ENCODE data around the gene GLI2. TPM values are rescaled to one million over a fixed set of nuclear protein-coding genes. Genes with fewer than 3 reads are reported as not detected.

Gene GLI2
- total RNA-seq, 1 donor from 2014 or later, result 4.8 TPM

DNA sequence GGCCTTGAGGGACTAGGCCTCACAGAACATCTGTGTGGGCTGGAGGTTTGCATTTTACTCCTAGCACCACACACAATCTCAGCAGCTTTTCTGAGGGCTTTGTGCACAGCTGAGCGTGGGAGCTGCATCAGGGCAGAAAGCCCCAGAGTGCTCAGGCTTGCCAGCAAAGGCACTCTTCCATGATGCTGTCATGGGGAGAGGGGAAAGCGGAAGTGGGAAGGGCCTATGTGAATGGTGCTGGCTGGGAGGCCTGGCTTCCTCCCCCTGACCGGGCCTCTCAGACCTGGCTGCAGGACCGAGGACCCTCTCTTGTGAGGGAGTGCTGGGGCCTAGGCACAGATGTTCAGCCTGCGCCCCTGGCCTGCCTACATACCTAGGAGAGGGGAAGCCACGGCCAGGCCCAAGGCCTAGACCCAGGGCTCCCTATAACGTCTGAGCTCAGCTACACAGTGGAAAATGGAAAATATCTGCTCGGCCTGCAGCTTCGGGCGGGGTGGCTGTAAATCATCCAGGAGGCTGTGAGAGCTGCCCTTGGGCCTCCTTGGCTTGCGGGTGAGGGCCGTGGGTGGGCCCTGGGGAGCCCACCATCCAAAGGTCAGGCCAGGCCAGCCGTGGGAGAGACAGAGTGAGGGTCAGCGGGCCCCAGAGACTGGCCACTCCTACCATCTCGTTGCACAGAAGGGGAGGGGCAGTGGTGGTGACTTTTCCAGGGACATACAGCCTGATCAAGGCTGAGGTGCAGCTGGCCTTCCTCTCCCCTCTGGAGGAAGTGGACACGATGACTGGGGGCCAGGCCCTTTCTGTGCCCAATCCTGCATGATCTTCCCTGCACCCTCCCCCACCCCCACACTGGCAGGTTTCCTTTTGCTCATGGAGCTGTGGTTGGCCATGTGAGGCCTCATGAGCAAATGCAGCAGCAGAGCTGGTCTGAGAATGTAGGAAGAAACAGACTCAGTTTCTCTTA is 22.8 kb downstream of the GLI2 start:
- Histone ChIP-seq H3K4me3 (ENCODE audit: low read depth, low read length) (no peak overlapping the region), H3K36me3 (ENCODE audit: control insufficient read depth, insufficient read depth, low read length) (no peaks in the 10 kb centered on the region), H3K27me3 (ENCODE audit: control insufficient read depth, insufficient read depth, low read length) (no peaks in the 10 kb centered on the region)
- TF ChIP-seq, protein P1, sequence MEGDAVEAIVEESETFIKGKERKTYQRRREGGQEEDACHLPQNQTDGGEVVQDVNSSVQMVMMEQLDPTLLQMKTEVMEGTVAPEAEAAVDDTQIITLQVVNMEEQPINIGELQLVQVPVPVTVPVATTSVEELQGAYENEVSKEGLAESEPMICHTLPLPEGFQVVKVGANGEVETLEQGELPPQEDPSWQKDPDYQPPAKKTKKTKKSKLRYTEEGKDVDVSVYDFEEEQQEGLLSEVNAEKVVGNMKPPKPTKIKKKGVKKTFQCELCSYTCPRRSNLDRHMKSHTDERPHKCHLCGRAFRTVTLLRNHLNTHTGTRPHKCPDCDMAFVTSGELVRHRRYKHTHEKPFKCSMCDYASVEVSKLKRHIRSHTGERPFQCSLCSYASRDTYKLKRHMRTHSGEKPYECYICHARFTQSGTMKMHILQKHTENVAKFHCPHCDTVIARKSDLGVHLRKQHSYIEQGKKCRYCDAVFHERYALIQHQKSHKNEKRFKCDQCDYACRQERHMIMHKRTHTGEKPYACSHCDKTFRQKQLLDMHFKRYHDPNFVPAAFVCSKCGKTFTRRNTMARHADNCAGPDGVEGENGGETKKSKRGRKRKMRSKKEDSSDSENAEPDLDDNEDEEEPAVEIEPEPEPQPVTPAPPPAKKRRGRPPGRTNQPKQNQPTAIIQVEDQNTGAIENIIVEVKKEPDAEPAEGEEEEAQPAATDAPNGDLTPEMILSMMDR (IDR thresholded peaks at IDR 0.05; ENCODE audit: insufficient read depth, low read length, poor library complexity, severe bottlenecking), result no peak
- no peak for DNase-seq (ENCODE audit: low read depth)

DNA sequence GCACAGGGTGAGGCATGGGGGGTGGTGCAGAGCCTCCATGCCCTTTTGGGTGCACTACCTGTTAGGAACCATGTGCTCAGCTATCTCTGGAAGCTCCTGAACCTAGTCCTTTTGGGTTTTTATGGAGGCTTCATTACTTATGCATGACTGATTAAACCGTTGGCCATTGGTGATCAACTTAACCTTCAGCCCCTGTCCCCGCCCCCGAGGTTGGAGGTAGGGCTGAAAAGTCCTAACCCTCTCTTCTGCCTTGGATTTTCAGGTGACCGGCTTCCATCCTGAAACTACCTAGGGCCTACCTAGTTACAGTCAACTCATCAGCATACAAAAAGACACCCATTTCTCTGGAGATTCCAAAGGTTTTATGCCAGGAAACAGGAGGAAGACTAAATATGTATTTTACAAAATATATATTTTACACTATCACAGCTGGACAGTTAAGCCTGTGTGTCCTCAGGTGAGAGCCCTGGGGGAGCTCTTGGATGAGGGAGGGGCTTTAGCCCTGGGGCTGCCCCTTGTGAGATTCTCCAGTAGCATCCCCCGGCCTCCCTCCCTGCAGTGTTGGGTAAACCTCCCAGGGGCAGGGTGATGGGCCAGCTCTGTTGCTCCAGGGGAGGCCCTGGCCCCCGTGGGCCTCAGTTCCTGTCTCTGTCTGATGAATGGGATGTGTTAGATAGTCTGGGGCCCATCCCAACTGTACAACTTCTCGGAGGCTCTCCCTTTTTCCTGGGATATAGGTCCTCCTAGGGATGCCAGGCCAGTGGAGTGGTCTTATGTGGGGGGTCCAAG is 24.1 kb downstream of the GLI2 start:
- Histone ChIP-seq H3K4me3 (ENCODE audit: low read depth, low read length) (no peak overlapping the region), H3K27me3 (ENCODE audit: control insufficient read depth, insufficient read depth, low read length) (no peaks in the 10 kb centered on the region), H3K36me3 (ENCODE audit: control insufficient read depth, insufficient read depth, low read length) (no peaks in the 10 kb centered on the region)
- no peak for DNase-seq (ENCODE audit: low read depth)
- TF ChIP-seq, protein P1 (IDR thresholded peaks at IDR 0.05; ENCODE audit: insufficient read depth, low read length, poor library complexity, severe bottlenecking), result no peak

DNA sequence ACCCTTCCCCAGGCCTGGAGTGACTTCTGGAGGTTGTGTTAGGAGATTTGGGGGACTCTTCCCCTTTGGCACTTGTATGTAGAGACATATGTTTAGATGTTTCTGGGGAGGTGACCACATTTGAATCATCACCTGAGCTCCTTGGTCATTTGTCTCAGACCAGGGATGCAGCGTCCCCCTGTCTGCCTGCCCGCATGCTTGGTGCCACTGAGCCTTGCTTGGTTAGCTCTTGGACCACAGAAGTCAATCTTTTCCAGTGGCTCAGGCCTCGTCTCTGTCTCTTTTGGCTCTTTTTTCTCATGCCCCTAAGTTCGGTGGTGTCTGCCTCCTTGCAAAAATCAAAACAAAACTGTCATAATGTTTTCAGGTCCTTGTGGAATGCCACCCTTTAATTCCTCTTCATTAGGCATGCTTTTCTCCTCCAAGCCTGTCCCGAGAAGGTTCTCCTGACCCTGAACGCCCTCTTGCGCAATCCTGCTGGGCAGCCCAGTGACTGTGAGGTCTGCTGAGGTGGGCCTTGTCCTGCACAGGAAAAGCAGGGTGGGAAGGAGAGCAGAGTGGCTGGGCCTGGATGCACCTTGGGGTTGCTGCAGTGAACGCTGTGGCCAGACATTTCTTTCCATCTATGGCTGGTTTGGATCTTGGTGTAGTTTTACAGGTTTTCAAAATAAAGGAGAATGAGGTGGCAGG is 24.9 kb downstream of the GLI2 start:
- Histone ChIP-seq H3K4me3 (ENCODE audit: low read depth, low read length) (no peak overlapping the region), H3K36me3 (ENCODE audit: control insufficient read depth, insufficient read depth, low read length) (no peaks in the 10 kb centered on the region), H3K27me3 (ENCODE audit: control insufficient read depth, insufficient read depth, low read length) (no peaks in the 10 kb centered on the region)
- TF ChIP-seq, protein P1 (IDR thresholded peaks at IDR 0.05; ENCODE audit: insufficient read depth, low read length, poor library complexity, severe bottlenecking), result no peak
- no peak for DNase-seq (ENCODE audit: low read depth)

DNA sequence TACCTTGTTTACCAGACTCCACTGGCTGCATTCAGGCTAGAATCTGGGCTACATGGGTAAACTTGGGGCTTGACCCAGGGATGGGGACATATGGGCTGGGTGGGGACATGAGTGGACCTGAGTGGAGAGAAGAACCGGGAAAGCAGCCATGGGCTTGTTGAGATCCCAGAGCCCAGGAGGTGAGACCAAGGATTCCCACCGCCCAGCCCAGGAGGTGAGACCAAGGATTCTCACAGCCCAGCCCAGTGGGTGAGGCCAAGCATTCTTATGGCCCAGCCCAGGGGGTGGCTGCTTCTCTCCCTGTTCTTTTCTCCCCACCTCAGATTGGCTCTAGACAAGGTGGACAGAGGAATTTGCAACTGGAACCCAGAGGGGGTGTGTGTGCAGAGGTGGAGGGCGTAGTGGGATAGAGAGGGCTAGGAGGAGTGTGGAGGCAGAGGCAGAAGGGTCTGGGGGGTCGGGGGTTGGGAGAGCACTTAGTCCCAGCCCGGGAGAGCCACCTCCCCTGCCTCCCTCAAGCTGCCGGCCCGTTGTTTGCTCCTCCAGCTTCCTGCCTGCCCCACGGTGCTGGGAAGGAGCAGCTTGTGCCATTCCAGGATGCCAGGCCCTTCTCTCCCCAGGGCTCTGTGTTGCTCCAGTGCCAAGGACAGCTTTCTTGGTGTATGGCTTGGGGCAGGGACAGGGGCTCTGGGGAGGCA is 25.6 kb downstream of the GLI2 start:
- no peaks in the 10 kb centered on the region for H3K27me3 ChIP-seq (ENCODE audit: control insufficient read depth, insufficient read depth, low read length)
- no peaks in the 10 kb centered on the region for H3K36me3 ChIP-seq (ENCODE audit: control insufficient read depth, insufficient read depth, low read length)
- TF ChIP-seq, protein P1 (IDR thresholded peaks at IDR 0.05; ENCODE audit: insufficient read depth, low read length, poor library complexity, severe bottlenecking), result no peak
- DNase-seq (ENCODE audit: low read depth), result no peak
- H3K4me3 ChIP-seq (ENCODE audit: low read depth, low read length), result no peak overlapping the region

DNA sequence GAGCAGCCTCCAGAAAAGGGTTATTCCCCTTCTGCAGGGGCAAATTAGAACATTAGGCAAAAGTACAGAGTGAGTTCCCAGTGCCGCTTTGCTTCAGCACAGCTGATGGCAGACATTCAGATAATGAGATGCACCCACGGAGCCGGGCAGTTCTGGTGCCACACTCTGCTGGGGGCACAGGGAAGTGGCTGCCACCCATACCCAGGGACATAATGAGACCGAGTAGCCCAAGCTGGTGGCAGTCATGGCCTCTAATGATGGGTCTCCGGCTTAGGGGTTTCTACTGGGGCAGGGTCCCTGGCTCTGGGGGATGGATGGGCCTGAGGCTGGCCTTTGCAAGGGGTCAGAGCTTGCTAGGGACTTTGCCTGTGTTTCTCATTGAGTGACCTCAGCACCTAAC is 26.2 kb downstream of the GLI2 start:
- no peaks in the 10 kb centered on the region for H3K36me3 ChIP-seq (ENCODE audit: control insufficient read depth, insufficient read depth, low read length)
- DNase-seq (ENCODE audit: low read depth), result no peak
- H3K27me3 ChIP-seq (ENCODE audit: control insufficient read depth, insufficient read depth, low read length), result no peaks in the 10 kb centered on the region
- TF ChIP-seq, protein P1 (IDR thresholded peaks at IDR 0.05; ENCODE audit: insufficient read depth, low read length, poor library complexity, severe bottlenecking), result no peak
- H3K4me3 ChIP-seq (ENCODE audit: low read depth, low read length), result no peak overlapping the region
